Common myeloid progenitor, CD34-positive (primary cell): Measurements from ENCODE around the gene SLC2A4.
"Not testable (repeated sequence)": the region's sequence is repeated elsewhere in the genome, so short reads cannot be mapped to it uniquely, and the experiment has no call there.

ENCODE experiments used
- CTCF ChIA-PET: fragments of 350-600 bp; sonication (Branson Sonifier 250); formaldehyde crosslinking; loops from one replicate; lab custom pipeline; 2021; ENCODE audit warnings: antibody characterized with exemption; lab: Charles Lee
- POLR2A ChIA-PET: fragments of 350-600 bp; sonication (Branson Sonifier 250); formaldehyde crosslinking; loops from one replicate; lab custom pipeline; 2021; ENCODE audit warnings: antibody characterized with exemption; lab: Charles Lee
- DNase-seq, 3 donors: peaks; one replicate each; pipeline versions ENCODE4 v3.0.0 to v3.0.0-alpha.2; 2013
- H3K27ac ChIP-seq, 2 experiments: 1 replicate in 1 of 2; 2 replicates in 1 of 2; pipeline ENCODE4 v1.7.0; 2013; ENCODE audit warnings: inconsistent platforms in 2 of 2, low read length in 2 of 2, mild to moderate bottlenecking in 2 of 2, low read depth in 1 of 2, moderate library complexity in 1 of 2; ENCODE audit not compliant: severe bottlenecking in 2 of 2, insufficient read depth in 1 of 2, poor library complexity in 1 of 2
- H3K27me3 ChIP-seq, 5 experiments: replicated peaks in 2 of 5; 1 replicate in 3 of 5; 2 replicates in 2 of 5; pipeline versions ENCODE4 v1.6.1 to v1.7.0; 2013; ENCODE audit warnings: low read length in 4 of 5, mild to moderate bottlenecking in 2 of 5, moderate library complexity in 2 of 5, inconsistent platforms in 1 of 5; ENCODE audit not compliant: insufficient read depth in 5 of 5, control insufficient read depth in 4 of 5
- H3K36me3 ChIP-seq, 4 experiments: 1 replicate in 2 of 4; 2 replicates in 2 of 4; pipeline versions ENCODE4 v1.6.1 to v1.7.0; 2013; ENCODE audit warnings: low read length in 3 of 4, control low read depth in 1 of 4, mild to moderate bottlenecking in 1 of 4; ENCODE audit not compliant: control insufficient read depth in 4 of 4, insufficient read depth in 4 of 4
- H3K4me1 ChIP-seq, 4 experiments: 1 replicate in 3 of 4; 2 replicates in 1 of 4; pipeline versions ENCODE4 v1.6.1 to v1.7.1; 2013; ENCODE audit warnings: low read length in 3 of 4, mild to moderate bottlenecking in 3 of 4, control low read depth in 1 of 4, inconsistent platforms in 1 of 4, moderate library complexity in 1 of 4; ENCODE audit not compliant: control insufficient read depth in 4 of 4, insufficient read depth in 4 of 4; ENCODE audit errors: control extremely low read depth in 1 of 4
- H3K4me3 ChIP-seq, 7 experiments: 1 replicate in 4 of 7; 2 replicates in 3 of 7; pipeline versions ENCODE4 v1.5.1 to v1.7.0; 2013; ENCODE audit warnings: mild to moderate bottlenecking in 7 of 7, low read length in 6 of 7, moderate library complexity in 6 of 7, inconsistent platforms in 2 of 7, low read depth in 2 of 7, control low read depth in 1 of 7; ENCODE audit not compliant: insufficient read depth in 4 of 7, control insufficient read depth in 1 of 7; ENCODE audit errors: extremely low read depth in 1 of 7
- H3K9me3 ChIP-seq, 5 experiments: 1 replicate in 4 of 5; 2 replicates in 1 of 5; pipeline versions ENCODE4 v1.6.1 to v1.7.1; 2013; ENCODE audit warnings: low read length in 4 of 5, mild to moderate bottlenecking in 2 of 5, inconsistent platforms in 1 of 5, low read depth in 1 of 5, moderate library complexity in 1 of 5; ENCODE audit not compliant: control insufficient read depth in 4 of 5, insufficient read depth in 2 of 5; ENCODE audit errors: control extremely low read depth in 1 of 5
- WGBS: methylation state at CpG from one replicate; pipeline ENCODE4 v1.1.5; 2013; ENCODE audit not compliant: insufficient coverage; 5-methylcytosine and 5-hydroxymethylcytosine counted together

The SLC2A4 gene

GRCh38 chr17:7332600-7333069 lies 51.1 kb downstream of the SLC2A4 start:
- H3K27me3 ChIP-seq, H3K4me3 ChIP-seq, DNase-seq, CTCF ChIA-PET, H3K36me3 ChIP-seq, POLR2A ChIA-PET, H3K9me3 ChIP-seq, H3K27ac ChIP-seq: not testable (repeated sequence)
- 65% methylated on average over 10 of the region's 14 CpGs for WGBS
- peaks cover 15 to 66% (median 60%) of the 10 kb centered on the region in 4 experiments for H3K4me1 ChIP-seq

- H3K4me1 ChIP-seq, result peaks cover 12 to 58% (median 53%) of the 10 kb centered on the region in 4 experiments
- no peak for DNase-seq
- POLR2A ChIA-PET, result no interaction called here
- peak overlapping the region in 1 of 2 experiments; percentile 79 for H3K27ac ChIP-seq
- CTCF ChIA-PET, result interaction anchor here (1.3 to 18.5 kb wide), 4 partner anchors 9 to 14 kb away, joined by 6 to 314 read pairs (median 32); partner anchors contain the start of gene NEURL4
- H3K27me3 ChIP-seq, result no peaks in the 10 kb centered on the region
- H3K4me3 ChIP-seq, result peak overlapping the region in 1 of 7 experiments; percentile 83
- 95% methylated on average over 2 of the region's 3 CpGs for WGBS
- no peaks in the 10 kb centered on the region for H3K9me3 ChIP-seq
- peaks cover 0 to 17% (median 7%) of the 10 kb centered on the region in 4 experiments for H3K36me3 ChIP-seq
Observed at GRCh38 chr17:7334938-7335538, 53.5 kb downstream of the SLC2A4 start.

- WGBS, result 87% methylated on average over 10 of the region's 13 CpGs
- not testable (repeated sequence) for DNase-seq, H3K27me3 ChIP-seq, H3K9me3 ChIP-seq
- Histone ChIP-seq H3K36me3 (peaks cover 2 to 21% (median 10%) of the 10 kb centered on the region in 4 experiments), H3K27ac (peak overlapping the region in 1 of 2 experiments; percentile 79), H3K4me3 (peak overlapping the region in 6 of 7 experiments; percentile 67 to 83 (median 78)), H3K4me1 (peaks cover 12 to 52% (median 46%) of the 10 kb centered on the region in 4 experiments)
- POLR2A ChIA-PET, result interaction anchor here (0.9 to 1.2 kb wide), 3 partner anchors 16 to 115 kb away, joined by 3 to 4 read pairs (median 3); no protein-coding TSS in a partner anchor
- CTCF ChIA-PET, result interaction anchor here (0.6 to 18.5 kb wide), 10 partner anchors 10 to 115 kb away, joined by 3 to 314 read pairs (median 8); partner anchors contain the start of genes ACADVL, DLG4 and NEURL4
Observed at GRCh38 chr17:7335765-7336164, 54.2 kb downstream of the SLC2A4 start.

- Histone ChIP-seq H3K27ac (peak within 1 kb of the TSS; percentile 46 to 79), H3K36me3 (peaks cover 2 to 24% (median 15%) of the 10 kb centered on the region in 4 experiments), H3K4me1 (peaks cover 12 to 49% (median 45%) of the 10 kb centered on the region in 4 experiments), H3K9me3 (no peaks in the 10 kb centered on the region), H3K4me3 (peak within 1 kb of the TSS; percentile 51 to 83 (median 76)), H3K27me3 (no peaks in the 10 kb centered on the region)
- ChIA-PET CTCF (interaction anchor here (0.6 to 18.5 kb wide), 13 partner anchors 9 to 116 kb away, joined by 3 to 314 read pairs (median 6); partner anchors contain the start of genes ACADVL, DLG4 and NEURL4), POLR2A (interaction anchor here (0.5 to 1.2 kb wide), 7 partner anchors 15 to 837 kb away, joined by 3 to 4 read pairs (median 3); no protein-coding TSS in a partner anchor)
- 3% methylated on average over 9 of the region's 17 CpGs for WGBS
- peak in 2 of 3 donors; percentile 68 to 69 for DNase-seq
Observed at GRCh38 chr17:7336240-7337175, 55.0 kb downstream of the SLC2A4 start, which contains the start of gene ACAP1. Gene ACAP1, plus strand, starts transcription at chr17:7336529. Its CDS starts 206 bp downstream, at chr17:7336735.

- WGBS, result 27% methylated on average over 6 of the region's 7 CpGs
- Histone ChIP-seq H3K27ac (peak overlapping the region in 1 of 2 experiments; percentile 79), H3K4me1 (peaks cover 9 to 40% (median 34%) of the 10 kb centered on the region in 4 experiments), H3K4me3 (peak overlapping the region in 6 of 7 experiments; percentile 67 to 83 (median 78)), H3K36me3 (peaks cover 5 to 34% (median 20%) of the 10 kb centered on the region in 4 experiments)
- H3K27me3 ChIP-seq, POLR2A ChIA-PET, H3K9me3 ChIP-seq, DNase-seq: not testable (repeated sequence)
- CTCF ChIA-PET, result interaction anchor here (0.7 to 18.5 kb wide), 9 partner anchors 8 to 123 kb away, joined by 3 to 314 read pairs (median 8); partner anchors contain the start of gene NEURL4
Observed at GRCh38 chr17:7337600-7337999, 56.1 kb downstream of the SLC2A4 start.
